ENCODE data around the gene PTPRN2. TPM values are rescaled to one million over a fixed set of nuclear protein-coding genes. Genes with fewer than 3 reads are reported as not detected.

The PTPRN2 gene
- total RNA-seq, 1 experiment from 2014 or later = 1.2 TPM

GRCh38 chr7:158247758-158248487 lies 339.7 kb downstream of the PTPRN2 start:
- H3K4me1 ChIP-seq (replicated peaks) = no peaks in the 10 kb centered on the region
- DNase-seq (ENCODE audit: low read depth in 1 of 2, low spot score in 2 of 2) = peak in 1 of 2 experiments; percentile 25
- H3K9me3 ChIP-seq (replicated peaks) = peaks cover 19% of the 10 kb centered on the region
- H3K36me3 ChIP-seq = no peaks in the 10 kb centered on the region
- H3K4me3 ChIP-seq = no peak overlapping the region
- no peak overlapping the region for H3K27ac ChIP-seq
- H3K27me3 ChIP-seq (replicated peaks) = no peaks in the 10 kb centered on the region

GRCh38 chr7:158246960-158247673 lies 340.5 kb downstream of the PTPRN2 start:
- H3K9me3 ChIP-seq (replicated peaks) = peaks cover 20% of the 10 kb centered on the region

GRCh38 chr7:158246272-158246959 lies 341.2 kb downstream of the PTPRN2 start:
- Histone ChIP-seq H3K9me3 (replicated peaks) (peaks cover 17% of the 10 kb centered on the region), H3K36me3 (no peaks in the 10 kb centered on the region), H3K4me3 (no peak overlapping the region), H3K27ac (no peak overlapping the region), H3K4me1 (replicated peaks) (no peaks in the 10 kb centered on the region), H3K27me3 (replicated peaks) (no peaks in the 10 kb centered on the region)
- DNase-seq (ENCODE audit: low read depth in 1 of 2, low spot score in 2 of 2) = peak in 1 of 2 experiments; percentile 32

More at GRCh38 chr7:158246960-158247673, 340.5 kb downstream of the PTPRN2 start:
- no peak overlapping the region for H3K27ac ChIP-seq
- no peaks in the 10 kb centered on the region for H3K4me1 ChIP-seq (replicated peaks)
- no peak overlapping the region for H3K4me3 ChIP-seq
- no peaks in the 10 kb centered on the region for H3K27me3 ChIP-seq (replicated peaks)
- no peaks in the 10 kb centered on the region for H3K36me3 ChIP-seq
- peak in 1 of 2 experiments; percentile 37 for DNase-seq (ENCODE audit: low read depth in 1 of 2, low spot score in 2 of 2)

GRCh38 chr7:158245724-158246041 lies 341.9 kb downstream of the PTPRN2 start:
- DNase-seq (ENCODE audit: low read depth in 1 of 2, low spot score in 2 of 2) = no peak
- Histone ChIP-seq H3K36me3 (no peaks in the 10 kb centered on the region), H3K27me3 (replicated peaks) (no peaks in the 10 kb centered on the region), H3K27ac (no peak overlapping the region), H3K4me1 (replicated peaks) (no peaks in the 10 kb centered on the region), H3K9me3 (replicated peaks) (peaks cover 17% of the 10 kb centered on the region), H3K4me3 (no peak overlapping the region)

GRCh38 chr7:158244873-158245723 lies 342.5 kb downstream of the PTPRN2 start:
- Histone ChIP-seq H3K36me3 (no peaks in the 10 kb centered on the region), H3K4me1 (replicated peaks) (no peaks in the 10 kb centered on the region), H3K27ac (no peak overlapping the region), H3K27me3 (replicated peaks) (no peaks in the 10 kb centered on the region), H3K9me3 (replicated peaks) (peaks cover 17% of the 10 kb centered on the region), H3K4me3 (no peak overlapping the region)
- DNase-seq (ENCODE audit: low read depth in 1 of 2, low spot score in 2 of 2) = peak in 1 of 2 experiments; percentile 35

- no peak overlapping the region for H3K4me3 ChIP-seq
- H3K27me3 ChIP-seq (replicated peaks) = no peaks in the 10 kb centered on the region
- H3K27ac ChIP-seq = no peak overlapping the region
- H3K4me1 ChIP-seq (replicated peaks) = no peaks in the 10 kb centered on the region
- peaks cover 15% of the 10 kb centered on the region for H3K9me3 ChIP-seq (replicated peaks)
- no peaks in the 10 kb centered on the region for H3K36me3 ChIP-seq
- DNase-seq (ENCODE audit: low read depth in 1 of 2, low spot score in 2 of 2) = no peak
These were observed 343.2 kb downstream of the PTPRN2 start for GRCh38 chr7:158244430-158244829.

- DNase-seq (ENCODE audit: low read depth in 1 of 2, low spot score in 2 of 2) = no peak
- no peaks in the 10 kb centered on the region for H3K4me1 ChIP-seq (replicated peaks)
- H3K9me3 ChIP-seq (replicated peaks) = peaks cover 15% of the 10 kb centered on the region
- H3K27ac ChIP-seq = no peak overlapping the region
- H3K36me3 ChIP-seq = no peaks in the 10 kb centered on the region
- no peak overlapping the region for H3K4me3 ChIP-seq
- H3K27me3 ChIP-seq (replicated peaks) = no peaks in the 10 kb centered on the region
These were observed 345.7 kb downstream of the PTPRN2 start for GRCh38 chr7:158241919-158242318.

GRCh38 chr7:158240801-158241200 lies 346.8 kb downstream of the PTPRN2 start:
- peaks cover 17% of the 10 kb centered on the region for H3K9me3 ChIP-seq (replicated peaks)
- DNase-seq (ENCODE audit: low read depth in 1 of 2, low spot score in 2 of 2) = no peak
- no peaks in the 10 kb centered on the region for H3K36me3 ChIP-seq
- no peak overlapping the region for H3K27ac ChIP-seq
- H3K4me3 ChIP-seq = no peak overlapping the region
- H3K27me3 ChIP-seq (replicated peaks) = no peaks in the 10 kb centered on the region
- H3K4me1 ChIP-seq (replicated peaks) = no peaks in the 10 kb centered on the region

- H3K36me3 ChIP-seq = no peaks in the 10 kb centered on the region
- H3K4me1 ChIP-seq (replicated peaks) = no peaks in the 10 kb centered on the region
- H3K4me3 ChIP-seq = no peak overlapping the region
- no peaks in the 10 kb centered on the region for H3K27me3 ChIP-seq (replicated peaks)
- peaks cover 11% of the 10 kb centered on the region for H3K9me3 ChIP-seq (replicated peaks)
- no peak for DNase-seq (ENCODE audit: low read depth in 1 of 2, low spot score in 2 of 2)
- no peak overlapping the region for H3K27ac ChIP-seq
These were observed 348.2 kb downstream of the PTPRN2 start for GRCh38 chr7:158239290-158239981.

- Histone ChIP-seq H3K9me3 (replicated peaks) (peaks cover 6% of the 10 kb centered on the region), H3K27me3 (replicated peaks) (no peaks in the 10 kb centered on the region), H3K4me1 (replicated peaks) (no peaks in the 10 kb centered on the region), H3K36me3 (no peaks in the 10 kb centered on the region), H3K4me3 (no peak overlapping the region), H3K27ac (no peak overlapping the region)
- DNase-seq (ENCODE audit: low read depth in 1 of 2, low spot score in 2 of 2) = no peak
These were observed 348.9 kb downstream of the PTPRN2 start for GRCh38 chr7:158238616-158239289.

GRCh38 chr7:158237672-158238335 lies 349.8 kb downstream of the PTPRN2 start:
- no peaks in the 10 kb centered on the region for H3K4me1 ChIP-seq (replicated peaks)
- no peaks in the 10 kb centered on the region for H3K36me3 ChIP-seq
- H3K27me3 ChIP-seq (replicated peaks) = no peaks in the 10 kb centered on the region
- H3K9me3 ChIP-seq (replicated peaks) = peaks cover 2% of the 10 kb centered on the region
- no peak overlapping the region for H3K27ac ChIP-seq
- no peak for DNase-seq (ENCODE audit: low read depth in 1 of 2, low spot score in 2 of 2)
- H3K4me3 ChIP-seq = no peak overlapping the region

GRCh38 chr7:158236400-158236799 lies 351.2 kb downstream of the PTPRN2 start:
- H3K4me3 ChIP-seq = no peak overlapping the region

More at GRCh38 chr7:158236400-158236799, 351.2 kb downstream of the PTPRN2 start:
- no peak for DNase-seq (ENCODE audit: low read depth in 1 of 2, low spot score in 2 of 2)
- no peak overlapping the region for H3K27ac ChIP-seq
- H3K27me3 ChIP-seq (replicated peaks) = no peaks in the 10 kb centered on the region
- H3K4me1 ChIP-seq (replicated peaks) = no peaks in the 10 kb centered on the region
- H3K9me3 ChIP-seq (replicated peaks) = peaks cover 5% of the 10 kb centered on the region
- no peaks in the 10 kb centered on the region for H3K36me3 ChIP-seq
